Measurements from ENCODE around the gene SNORC. TPM values are rescaled to one million over a fixed set of nuclear protein-coding genes. Genes with fewer than 3 reads are reported as not detected.

SNORC gene
- total RNA-seq, 1 donor from 2014 or later: 3.1 TPM

- Mint-ChIP-seq H3K4me1 (ENCODE audit: low read depth, unreplicated experiment) (peaks cover 14% of the 10 kb centered on the region), H3K27me3 (ENCODE audit: low read depth, unreplicated experiment) (peaks cover 27% of the 10 kb centered on the region)
- TF ChIP-seq CTCF (IDR thresholded peaks at IDR 0.05; ENCODE audit: insufficient read depth, low read depth, low read length) (no peak), EZH2 (IDR thresholded peaks at IDR 0.05; ENCODE audit: insufficient read depth, low read length) (no peak)
Measured at GRCh38 chr2:232894746-232895145, 24.7 kb downstream of the SNORC start.

GRCh38 chr2:232896111-232896510 is 26.0 kb downstream of the SNORC start:
- Histone ChIP-seq H3K27ac (ENCODE audit: low read depth, low read length) (no peak overlapping the region), H3K27me3 (ENCODE audit: insufficient read depth, low read length) (no peaks in the 10 kb centered on the region), H3K9ac (ENCODE audit: low read length) (no peak overlapping the region), H3K4me3 (ENCODE audit: insufficient read depth, low read depth, low read length) (no peak overlapping the region), H4K20me1 (ENCODE audit: insufficient read depth, low read length) (no peaks in the 10 kb centered on the region), H3K4me1 (ENCODE audit: insufficient read depth, low read length) (peaks cover 11% of the 10 kb centered on the region), H3K9me3 (ENCODE audit: insufficient read depth, low read depth, low read length) (no peaks in the 10 kb centered on the region), H3K79me2 (ENCODE audit: insufficient read depth, low read length) (no peaks in the 10 kb centered on the region), H3K36me3 (ENCODE audit: insufficient read depth, low read length) (no peaks in the 10 kb centered on the region), H3K4me2 (ENCODE audit: low read length) (no peak overlapping the region), H2AFZ (ENCODE audit: low read depth, low read length) (no peak overlapping the region)
- DNase-seq (ENCODE audit: low read depth) (no peak), FAIRE-seq (no peak)
- H3K36me3 Mint-ChIP-seq (ENCODE audit: low read depth, unreplicated experiment): no peaks in the 10 kb centered on the region
- peaks cover 21% of the 10 kb centered on the region for H3K27me3 Mint-ChIP-seq (ENCODE audit: low read depth, unreplicated experiment)
- H3K4me1 Mint-ChIP-seq (ENCODE audit: low read depth, unreplicated experiment): peaks cover 5% of the 10 kb centered on the region
- H3K9me3 Mint-ChIP-seq (ENCODE audit: unreplicated experiment): no peaks in the 10 kb centered on the region
- H3K4me3 Mint-ChIP-seq (ENCODE audit: unreplicated experiment): no peak overlapping the region
- H3K27ac Mint-ChIP-seq (ENCODE audit: unreplicated experiment): no peak overlapping the region
- TF ChIP-seq CTCF (IDR thresholded peaks at IDR 0.05; ENCODE audit: insufficient read depth, low read depth, low read length) (no peak), EZH2 (IDR thresholded peaks at IDR 0.05; ENCODE audit: insufficient read depth, low read length) (no peak)

More at GRCh38 chr2:232894746-232895145, 24.7 kb downstream of the SNORC start:
- H3K9me3 Mint-ChIP-seq (ENCODE audit: unreplicated experiment): peaks cover under 1% of the 10 kb centered on the region
- no peak overlapping the region for H3K27ac Mint-ChIP-seq (ENCODE audit: unreplicated experiment)
- Histone ChIP-seq H3K4me2 (ENCODE audit: low read length) (no peak overlapping the region), H2AFZ (ENCODE audit: low read depth, low read length) (no peak overlapping the region), H3K4me3 (ENCODE audit: insufficient read depth, low read depth, low read length) (no peak overlapping the region), H3K27ac (ENCODE audit: low read depth, low read length) (no peak overlapping the region), H4K20me1 (ENCODE audit: insufficient read depth, low read length) (no peaks in the 10 kb centered on the region), H3K9me3 (ENCODE audit: insufficient read depth, low read depth, low read length) (no peaks in the 10 kb centered on the region), H3K79me2 (ENCODE audit: insufficient read depth, low read length) (no peaks in the 10 kb centered on the region), H3K36me3 (ENCODE audit: insufficient read depth, low read length) (no peaks in the 10 kb centered on the region), H3K9ac (ENCODE audit: low read length) (no peak overlapping the region), H3K27me3 (ENCODE audit: insufficient read depth, low read length) (no peaks in the 10 kb centered on the region), H3K4me1 (ENCODE audit: insufficient read depth, low read length) (peaks cover 14% of the 10 kb centered on the region)
- H3K4me3 Mint-ChIP-seq (ENCODE audit: unreplicated experiment): no peak overlapping the region
- H3K36me3 Mint-ChIP-seq (ENCODE audit: low read depth, unreplicated experiment): no peaks in the 10 kb centered on the region
- DNase-seq (ENCODE audit: low read depth) (no peak), FAIRE-seq (no peak)

GRCh38 chr2:232896720-232897597 is 26.9 kb downstream of the SNORC start:
- Histone ChIP-seq H3K9ac (ENCODE audit: low read length) (no peak overlapping the region), H3K36me3 (ENCODE audit: insufficient read depth, low read length) (no peaks in the 10 kb centered on the region), H3K4me1 (ENCODE audit: insufficient read depth, low read length) (peaks cover 11% of the 10 kb centered on the region), H4K20me1 (ENCODE audit: insufficient read depth, low read length) (no peaks in the 10 kb centered on the region), H3K27ac (ENCODE audit: low read depth, low read length) (no peak overlapping the region), H3K4me2 (ENCODE audit: low read length) (no peak overlapping the region), H3K9me3 (ENCODE audit: insufficient read depth, low read depth, low read length) (no peaks in the 10 kb centered on the region), H3K79me2 (ENCODE audit: insufficient read depth, low read length) (no peaks in the 10 kb centered on the region), H2AFZ (ENCODE audit: low read depth, low read length) (no peak overlapping the region), H3K4me3 (ENCODE audit: insufficient read depth, low read depth, low read length) (no peak overlapping the region), H3K27me3 (ENCODE audit: insufficient read depth, low read length) (no peaks in the 10 kb centered on the region)
- Mint-ChIP-seq H3K4me3 (ENCODE audit: unreplicated experiment) (no peak overlapping the region), H3K27ac (ENCODE audit: unreplicated experiment) (no peak overlapping the region), H3K9me3 (ENCODE audit: unreplicated experiment) (no peaks in the 10 kb centered on the region), H3K4me1 (ENCODE audit: low read depth, unreplicated experiment) (peaks cover 2% of the 10 kb centered on the region), H3K36me3 (ENCODE audit: low read depth, unreplicated experiment) (no peaks in the 10 kb centered on the region), H3K27me3 (ENCODE audit: low read depth, unreplicated experiment) (peaks cover 21% of the 10 kb centered on the region)
- no peak for FAIRE-seq
- no peak for TF ChIP-seq CTCF (IDR thresholded peaks at IDR 0.05; ENCODE audit: insufficient read depth, low read depth, low read length)
- no peak for TF ChIP-seq EZH2 (IDR thresholded peaks at IDR 0.05; ENCODE audit: insufficient read depth, low read length)
- DNase-seq (ENCODE audit: low read depth): no peak
